NK-92 treated with Interleukin-12 subunit alpha and Interleukin-12 subunit beta, amount 100 ng/mL, for 24 hours (cell line): ENCODE data around the gene NBDY.
"Not testable (repeated sequence)": the region's sequence is repeated elsewhere in the genome, so short reads cannot be mapped to it uniquely, and the experiment has no call there.

ENCODE experiments used
- DNase-seq: peaks from one replicate; lab custom pipeline; 2025; lab: John Stamatoyannopoulos, UW

The NBDY gene, protein sequence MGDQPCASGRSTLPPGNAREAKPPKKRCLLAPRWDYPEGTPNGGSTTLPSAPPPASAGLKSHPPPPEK

GRCh38 chrX:56729152-56729850, at the start of gene NBDY:
TSS of gene NBDY (plus strand) at chrX:56729243. CDS start at chrX:56729354, 111 bp downstream.
- no peak for DNase-seq

- DNase-seq = not testable (repeated sequence)
These were observed 24.5 kb upstream of the NBDY start for GRCh38 chrX:56704530-56704929.

GRCh38 chrX:56726605-56727004, 2.4 kb upstream of the NBDY start:
- no peak for DNase-seq

- no peak for DNase-seq
These were observed 1.5 kb upstream of the NBDY start for GRCh38 chrX:56727531-56727930.

GRCh38 chrX:56728321-56728720, 722 bp upstream of the NBDY start:
- no peak for DNase-seq

GRCh38 chrX:56728752-56729151, 291 bp upstream of the NBDY start:
- DNase-seq = no peak

- peak; percentile 1 for DNase-seq
These were observed 4.5 kb downstream of the NBDY start for GRCh38 chrX:56733459-56734046.

DNA sequence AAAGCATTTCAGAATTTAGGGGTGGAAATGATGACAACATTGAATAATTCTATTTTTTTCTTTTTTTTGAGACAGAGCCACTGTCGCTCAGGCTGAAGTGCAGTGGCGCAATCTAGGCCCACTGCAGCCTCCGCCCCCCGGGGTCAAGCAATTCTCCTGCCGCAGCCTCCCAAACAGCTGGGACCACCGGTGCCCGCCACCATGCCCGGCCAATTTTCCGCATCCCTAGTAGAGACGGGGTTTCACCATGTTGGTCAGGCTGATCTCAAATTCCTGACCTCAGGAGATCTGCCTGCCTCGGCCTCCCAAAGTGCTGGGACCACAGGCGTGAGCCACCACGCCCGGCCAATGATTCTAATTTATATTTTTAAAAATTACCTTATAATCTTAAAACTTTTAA, 7.2 kb downstream of the NBDY start:
- DNase-seq = no peak

GRCh38 chrX:56738670-56739069, 9.6 kb downstream of the NBDY start:
- no peak for DNase-seq

- DNase-seq = no peak
These were observed 16.0 kb downstream of the NBDY start for GRCh38 chrX:56744996-56745395.

DNA sequence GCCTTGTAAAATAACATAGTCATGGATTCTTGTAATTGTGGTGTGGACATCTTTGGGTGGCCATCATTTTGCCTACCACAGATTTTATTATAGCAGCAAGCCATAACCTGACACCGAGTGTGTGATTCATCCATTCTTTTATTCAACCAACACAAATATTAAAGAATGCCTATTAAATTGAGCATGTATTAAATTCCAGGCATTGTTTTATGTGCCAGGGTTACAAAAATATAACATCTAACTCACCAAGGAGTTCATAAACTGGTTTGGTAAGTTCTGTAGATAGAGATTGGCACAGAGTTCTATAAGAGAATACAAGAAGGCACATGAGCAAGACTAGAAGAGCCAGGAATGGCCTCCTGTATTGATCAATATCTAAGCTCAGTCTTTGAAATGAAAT, 18.0 kb downstream of the NBDY start:
- DNase-seq = no peak

- DNase-seq = no peak
These were observed 22.0 kb downstream of the NBDY start for GRCh38 chrX:56751071-56751470.

- no peak for DNase-seq
These were observed 28.3 kb downstream of the NBDY start for GRCh38 chrX:56757327-56757726.

DNA sequence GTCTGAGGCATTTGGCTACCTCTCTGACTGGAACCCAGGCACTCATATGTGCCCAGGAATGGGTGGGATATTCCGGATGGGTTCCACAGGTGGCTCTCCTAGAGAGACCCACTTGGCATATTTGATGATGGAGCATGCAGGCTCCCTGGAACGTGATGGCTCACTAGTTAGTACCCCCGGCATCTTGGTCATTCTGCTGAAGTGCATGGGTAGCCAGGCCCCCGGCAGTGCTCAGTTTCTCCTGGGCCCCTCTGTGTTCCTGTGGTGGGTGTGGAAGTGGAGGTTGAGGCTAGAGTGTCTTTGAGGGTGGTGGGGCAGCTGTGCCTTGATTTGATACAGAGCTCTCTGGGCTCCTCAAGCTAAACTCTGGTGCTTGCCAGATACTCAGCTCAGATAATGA, 29.4 kb downstream of the NBDY start:
- no peak for DNase-seq

GRCh38 chrX:56759736-56760409, 30.8 kb downstream of the NBDY start:
- DNase-seq = no peak

DNA sequence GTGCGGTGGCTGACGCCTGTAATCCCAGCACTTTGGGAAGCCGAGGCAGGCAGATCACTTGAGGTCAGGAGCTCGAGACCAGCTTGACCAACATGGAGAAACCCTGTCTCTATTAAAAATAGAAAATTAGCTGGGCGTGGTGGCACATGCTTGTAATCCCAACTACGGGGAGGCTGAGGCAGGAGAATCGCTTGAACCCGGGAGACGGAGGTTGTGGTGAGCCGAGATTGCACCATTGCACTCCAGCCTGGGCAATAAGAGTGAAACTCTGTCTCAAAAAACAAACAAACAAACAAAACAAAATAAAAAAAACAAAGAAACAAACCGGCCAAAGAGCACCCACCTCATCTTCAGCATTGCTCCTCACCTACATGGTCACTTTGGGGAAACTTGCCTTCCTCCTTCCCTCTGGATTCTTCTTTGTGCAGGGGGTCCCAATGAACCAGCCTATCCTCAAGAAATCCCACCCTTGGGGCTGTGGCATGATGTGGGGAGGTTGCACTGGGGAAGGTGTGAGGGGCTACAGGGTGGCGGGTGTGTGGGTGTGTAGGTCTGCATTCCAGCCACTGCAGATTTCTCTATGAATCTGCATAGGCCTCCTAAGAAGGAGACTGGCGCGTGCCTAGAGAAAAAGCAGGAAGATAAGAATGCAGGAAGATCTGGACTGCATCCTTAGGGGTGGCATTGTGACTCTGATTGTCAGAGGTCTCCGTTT, 31.5 kb downstream of the NBDY start:
- DNase-seq = not testable (repeated sequence)

- DNase-seq = no peak
These were observed 32.1 kb downstream of the NBDY start for GRCh38 chrX:56761167-56761566.

DNA sequence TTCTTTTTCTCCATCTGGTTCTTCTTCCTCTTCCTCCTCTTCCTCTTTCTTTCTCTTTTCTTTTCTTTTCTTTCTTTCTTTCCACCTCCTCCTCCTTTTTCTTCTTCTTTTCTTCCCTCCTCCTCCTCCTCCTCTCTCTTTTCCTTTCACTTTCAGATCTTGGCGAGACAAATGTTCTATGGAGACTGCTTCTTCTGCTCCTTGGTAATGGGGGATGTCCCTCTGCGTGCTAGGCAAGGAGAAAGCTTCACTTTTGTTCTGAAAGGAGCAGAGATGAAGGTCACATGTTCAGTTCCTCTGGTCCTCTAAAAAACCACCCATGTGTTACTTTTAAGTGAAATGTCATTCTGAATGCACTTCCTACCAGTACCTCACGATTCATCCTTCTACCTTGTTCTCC, 33.2 kb downstream of the NBDY start:
- DNase-seq = no peak

DNA sequence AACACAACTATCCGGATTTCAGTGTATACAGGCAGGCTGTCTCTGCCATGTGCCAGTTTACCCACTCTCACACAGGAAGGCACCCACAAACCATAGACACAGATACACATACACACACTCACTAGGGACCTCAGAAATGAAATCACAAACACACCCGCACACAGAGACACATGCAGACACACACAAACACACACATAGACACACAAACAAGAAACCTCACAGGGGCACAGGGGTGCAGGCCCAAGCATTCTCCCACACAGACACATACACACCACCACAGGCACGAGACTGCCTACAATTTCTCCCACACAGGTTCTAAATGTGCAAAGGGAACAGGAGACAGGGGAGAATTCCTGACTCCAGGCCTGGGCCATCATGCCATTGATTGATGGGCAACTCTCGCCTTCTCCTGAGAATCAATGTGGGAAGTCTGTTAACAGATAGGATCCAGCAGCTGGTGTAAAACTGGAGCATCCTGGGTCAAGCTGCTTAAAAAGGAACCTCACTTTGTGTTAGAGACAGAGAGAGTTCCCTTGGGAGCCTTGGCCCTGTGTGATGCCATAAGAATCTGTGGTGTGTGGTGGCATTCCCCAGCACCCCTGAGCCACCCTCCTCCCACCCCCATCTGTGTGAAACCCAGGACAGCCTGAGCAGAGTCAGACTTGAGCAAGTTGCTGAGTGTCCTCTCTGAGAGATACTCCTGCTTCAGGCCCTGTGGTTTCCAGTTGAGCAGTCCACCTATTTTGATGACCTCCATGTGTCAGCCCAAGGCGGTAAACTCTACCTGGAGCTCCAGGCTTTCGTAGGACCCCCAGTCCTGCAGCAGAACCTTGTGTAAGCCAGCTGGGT, 33.9 kb downstream of the NBDY start:
- no peak for DNase-seq

GRCh38 chrX:56763556-56764152, 34.6 kb downstream of the NBDY start:
- no peak for DNase-seq
